Effector CD4-positive, alpha-beta T cell (primary cell): Measurements from ENCODE around the gene CNTRL.
A peak's percentile ranks its signal among the peaks of the same experiment; 100 is the strongest.
"Not testable (repeated sequence)": the region's sequence is repeated elsewhere in the genome, so short reads cannot be mapped to it uniquely, and the experiment has no call there.

ENCODE experiments used
- DNase-seq: peaks from one replicate; pipeline ENCODE4 v3.0.0-alpha.2; 2020

CNTRL gene

DNA sequence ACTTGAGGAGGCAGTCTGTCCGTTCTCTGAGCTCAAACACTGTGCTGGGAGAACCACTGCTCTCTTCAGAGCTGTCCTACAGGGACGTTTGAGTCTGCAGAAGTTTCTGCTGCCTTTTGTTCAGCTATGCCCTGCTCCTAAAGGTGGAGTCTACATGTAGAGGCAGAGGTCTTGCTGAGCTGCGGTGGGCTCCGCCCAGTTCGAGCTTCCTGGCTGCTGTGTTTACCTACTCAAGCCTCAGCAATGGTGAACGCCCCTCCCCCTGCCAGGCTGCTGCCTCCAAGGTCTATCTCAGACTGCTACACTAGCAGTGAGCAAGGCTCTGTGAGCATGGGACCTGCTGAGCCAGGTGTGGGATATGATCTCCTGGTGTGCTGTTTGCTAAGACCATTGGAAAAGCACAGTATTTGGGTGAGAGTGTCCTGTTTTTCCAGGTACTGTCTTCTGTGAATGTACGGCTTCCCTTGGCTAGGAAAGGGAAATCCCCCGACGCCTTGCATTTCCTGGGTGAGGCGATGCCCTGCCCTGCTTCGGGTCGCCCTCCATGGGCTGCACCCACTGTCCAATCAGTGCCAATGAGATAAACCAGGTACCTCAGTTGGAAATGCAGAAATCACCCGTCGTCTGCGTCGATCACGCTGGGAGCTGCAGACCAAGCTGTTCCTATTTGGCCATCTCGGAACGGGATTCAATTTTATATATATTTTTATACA is 58.5 kb downstream of the CNTRL start:
- peak; percentile 68 for DNase-seq

GRCh38 chr9:121135642-121136041 is 60.9 kb downstream of the CNTRL start:
- no peak for DNase-seq

DNA sequence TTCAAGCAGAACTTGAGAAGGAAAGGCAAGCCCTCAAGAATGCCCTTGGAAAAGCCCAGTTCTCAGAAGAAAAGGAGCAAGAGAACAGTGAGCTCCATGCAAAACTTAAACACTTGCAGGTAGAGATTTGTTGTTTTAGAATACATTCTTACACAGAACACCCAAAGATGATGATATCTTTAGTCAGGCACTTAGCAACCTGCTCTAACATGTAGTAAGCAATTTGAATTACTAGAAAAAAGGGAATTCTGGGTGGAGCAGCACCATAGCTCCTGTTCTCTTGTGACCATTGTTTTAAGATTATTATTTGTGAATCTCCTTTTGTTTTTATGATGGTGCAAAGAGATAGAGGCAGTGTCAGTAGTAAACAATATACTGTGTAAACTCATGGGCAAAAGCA is 63.8 kb downstream of the CNTRL start:
- DNase-seq = no peak

- no peak for DNase-seq
These were observed 64.2 kb downstream of the CNTRL start for GRCh38 chr9:121138973-121139372.

GRCh38 chr9:121140162-121140561 is 65.4 kb downstream of the CNTRL start:
- no peak for DNase-seq

GRCh38 chr9:121141306-121141705 is 66.6 kb downstream of the CNTRL start:
- DNase-seq = no peak

- no peak for DNase-seq
These were observed 67.0 kb downstream of the CNTRL start for GRCh38 chr9:121141706-121142105.

GRCh38 chr9:121143771-121144170 is 69.0 kb downstream of the CNTRL start:
- DNase-seq = no peak

GRCh38 chr9:121144482-121144881 is 69.7 kb downstream of the CNTRL start:
- DNase-seq = no peak

- no peak for DNase-seq
These were observed 75.4 kb downstream of the CNTRL start for GRCh38 chr9:121150188-121150587.

DNA sequence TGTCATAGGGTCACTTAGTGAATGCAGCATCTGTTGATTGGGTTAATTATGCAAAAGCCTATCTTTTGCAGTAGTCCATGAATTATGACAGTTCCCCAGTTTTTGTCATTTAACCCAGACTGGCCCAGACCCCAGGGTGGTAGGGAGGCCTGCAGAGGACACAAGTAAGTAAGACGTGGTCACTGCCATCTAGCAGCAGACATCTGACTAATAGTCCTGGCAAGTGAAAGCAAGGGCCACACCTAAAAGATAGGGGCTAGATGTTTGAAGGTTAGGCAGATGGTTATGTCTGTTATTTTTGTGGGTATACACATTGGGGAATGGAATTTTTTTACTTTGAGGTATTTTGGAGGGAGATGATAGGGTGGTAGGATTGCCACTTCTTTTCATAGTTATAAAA is 78.9 kb downstream of the CNTRL start:
- no peak for DNase-seq

DNA sequence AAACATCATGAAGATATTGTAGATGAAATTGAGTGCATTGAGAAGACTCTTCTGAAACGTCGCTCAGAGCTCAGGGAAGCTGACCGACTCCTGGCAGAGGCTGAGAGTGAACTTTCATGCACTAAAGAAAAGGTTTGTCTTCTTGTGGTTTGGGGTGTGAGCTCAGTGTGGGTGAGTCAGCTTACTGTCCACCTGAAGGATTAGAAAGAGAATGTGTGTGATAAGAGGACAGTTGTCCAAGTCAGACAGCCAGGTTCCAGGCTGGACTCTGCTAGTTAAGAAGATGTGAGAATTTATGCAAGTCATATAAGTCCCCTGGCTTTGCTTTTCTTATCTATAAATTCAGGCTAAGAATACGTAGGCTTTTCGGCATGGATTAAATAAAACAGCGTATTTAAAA is 80.0 kb downstream of the CNTRL start:
- DNase-seq = no peak

DNA sequence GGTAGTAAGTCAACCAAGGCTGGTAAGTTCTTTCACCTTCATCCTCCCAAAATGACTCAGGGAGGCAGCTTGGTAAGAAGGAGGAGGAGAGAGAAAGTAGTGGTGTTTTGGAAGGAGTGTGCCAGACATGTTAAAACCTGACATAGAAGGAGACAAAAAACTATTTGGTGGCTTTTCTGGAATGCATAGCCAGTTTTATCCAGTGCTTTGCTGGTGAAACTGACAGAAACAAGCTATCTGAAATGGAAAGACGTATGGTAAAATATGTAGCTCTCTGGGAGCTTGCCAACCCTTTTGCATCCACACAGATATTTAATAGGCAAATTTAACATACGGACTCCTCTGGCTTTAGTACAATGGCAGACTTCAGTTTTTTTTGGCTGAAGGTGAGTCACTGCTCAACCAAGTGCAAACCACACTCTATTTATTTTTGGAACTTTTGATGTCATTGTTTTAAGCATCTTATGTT is 81.5 kb downstream of the CNTRL start:
- no peak for DNase-seq

DNA sequence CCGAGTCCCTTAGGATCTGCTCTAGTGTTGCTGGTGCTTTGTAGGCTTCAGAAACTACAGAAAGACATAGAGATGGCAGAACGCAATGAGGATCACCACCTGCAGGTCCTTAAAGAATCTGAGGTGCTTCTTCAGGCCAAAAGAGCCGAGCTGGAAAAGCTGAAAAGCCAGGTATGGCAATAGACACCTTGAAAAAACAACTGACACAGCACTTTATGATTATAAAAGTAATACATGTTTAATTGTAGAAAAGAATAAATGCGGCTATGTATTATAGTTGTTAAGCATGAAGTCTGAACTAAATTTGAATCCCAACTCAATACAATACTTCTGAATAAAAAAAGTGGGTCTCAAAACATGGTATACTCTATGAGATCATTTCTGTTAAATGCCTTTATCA is 83.2 kb downstream of the CNTRL start:
- DNase-seq = no peak

GRCh38 chr9:121160025-121160424 is 85.3 kb downstream of the CNTRL start:
- no peak for DNase-seq

DNA sequence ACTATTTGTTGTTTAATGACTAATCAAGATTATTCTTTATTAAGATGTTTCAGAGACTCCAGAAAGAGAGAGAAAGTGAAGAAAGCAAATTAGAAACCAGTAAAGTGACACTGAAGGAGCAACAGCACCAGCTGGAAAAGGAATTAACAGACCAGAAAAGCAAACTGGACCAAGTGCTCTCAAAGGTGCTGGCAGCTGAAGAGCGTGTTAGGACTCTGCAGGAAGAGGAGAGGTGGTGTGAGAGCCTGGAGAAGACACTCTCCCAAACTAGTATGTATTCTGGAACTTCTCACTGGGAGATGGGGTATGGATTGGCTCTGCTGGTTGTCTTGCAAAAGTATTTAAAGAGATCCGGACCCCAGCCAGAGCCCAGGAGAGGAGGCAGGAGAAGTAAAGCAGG is 93.3 kb downstream of the CNTRL start:
- no peak for DNase-seq

- DNase-seq = no peak
These were observed 94.4 kb downstream of the CNTRL start for GRCh38 chr9:121169094-121169601.

- no peak for DNase-seq
These were observed 96.5 kb downstream of the CNTRL start for GRCh38 chr9:121171236-121171635.

DNA sequence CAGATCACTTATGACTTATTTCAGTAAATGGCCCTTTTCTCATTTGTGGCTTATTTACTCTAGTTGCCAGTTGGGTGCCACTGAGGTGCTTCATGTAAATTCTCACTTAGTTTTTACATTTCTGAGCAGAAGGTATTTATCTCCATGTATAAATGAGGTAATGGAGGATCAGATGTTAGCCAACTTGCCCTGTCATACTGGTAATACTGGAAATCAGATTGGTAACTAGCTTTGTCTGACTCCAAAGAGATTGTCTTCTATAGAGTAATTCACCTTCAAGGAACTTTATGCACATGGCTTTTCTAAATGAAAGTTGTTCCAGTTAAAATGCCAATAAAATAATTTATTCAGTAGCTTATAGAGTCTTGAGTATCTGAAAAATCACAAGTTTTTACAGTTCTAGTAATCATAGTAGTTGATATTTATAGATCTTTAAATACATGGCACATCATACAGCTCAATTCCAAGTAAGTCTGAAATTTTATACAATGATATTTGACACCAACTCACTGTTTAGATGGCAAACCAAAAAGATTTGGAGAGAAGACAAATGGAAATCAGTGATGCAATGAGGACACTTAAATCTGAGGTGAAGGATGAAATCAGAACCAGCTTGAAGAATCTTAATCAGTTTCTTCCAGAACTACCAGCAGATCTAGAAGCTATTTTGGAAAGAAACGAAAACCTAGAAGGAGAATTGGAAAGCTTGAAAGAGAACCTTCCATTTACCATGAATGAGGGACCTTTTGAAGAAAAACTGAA is 98.2 kb downstream of the CNTRL start:
- DNase-seq = no peak

DNA sequence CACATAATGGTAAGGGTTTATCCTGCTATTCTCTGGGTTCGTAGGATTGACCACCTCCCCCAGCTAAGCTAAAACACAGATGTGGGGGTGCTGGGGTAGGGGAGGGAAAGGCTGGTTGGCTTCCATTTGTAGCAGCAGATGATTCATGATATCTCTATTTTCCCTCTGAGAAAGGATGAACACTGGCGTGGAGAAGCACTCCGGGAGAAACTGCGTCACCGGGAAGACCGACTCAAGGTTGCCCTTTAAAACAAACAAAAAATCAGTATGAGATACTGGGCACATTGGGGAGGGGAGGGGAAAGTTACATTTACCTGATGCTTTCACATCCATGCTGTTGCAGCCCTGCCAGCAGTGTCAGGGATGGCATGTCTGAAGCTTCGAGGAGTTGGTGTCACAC is 98.7 kb downstream of the CNTRL start:
- DNase-seq = no peak

- DNase-seq = no peak
These were observed 104.1 kb downstream of the CNTRL start for GRCh38 chr9:121178676-121179372.

DNA sequence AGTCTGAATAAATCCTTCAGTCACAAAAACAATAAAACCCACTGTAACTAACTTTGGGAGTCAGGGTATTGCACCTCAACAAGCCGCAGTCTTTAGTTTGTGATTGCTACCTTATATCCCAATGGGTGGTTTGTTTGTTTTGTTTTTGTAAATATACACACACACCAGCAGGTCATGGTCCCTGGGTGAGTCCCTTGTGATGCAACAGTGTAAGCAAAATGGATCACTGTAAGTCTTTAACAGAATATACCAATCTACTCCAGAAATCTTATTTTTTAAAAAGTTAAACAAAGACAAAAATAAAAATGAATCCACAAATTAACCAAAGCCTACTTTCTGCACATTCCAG is 104.6 kb downstream of the CNTRL start:
- DNase-seq = not testable (repeated sequence)

DNA sequence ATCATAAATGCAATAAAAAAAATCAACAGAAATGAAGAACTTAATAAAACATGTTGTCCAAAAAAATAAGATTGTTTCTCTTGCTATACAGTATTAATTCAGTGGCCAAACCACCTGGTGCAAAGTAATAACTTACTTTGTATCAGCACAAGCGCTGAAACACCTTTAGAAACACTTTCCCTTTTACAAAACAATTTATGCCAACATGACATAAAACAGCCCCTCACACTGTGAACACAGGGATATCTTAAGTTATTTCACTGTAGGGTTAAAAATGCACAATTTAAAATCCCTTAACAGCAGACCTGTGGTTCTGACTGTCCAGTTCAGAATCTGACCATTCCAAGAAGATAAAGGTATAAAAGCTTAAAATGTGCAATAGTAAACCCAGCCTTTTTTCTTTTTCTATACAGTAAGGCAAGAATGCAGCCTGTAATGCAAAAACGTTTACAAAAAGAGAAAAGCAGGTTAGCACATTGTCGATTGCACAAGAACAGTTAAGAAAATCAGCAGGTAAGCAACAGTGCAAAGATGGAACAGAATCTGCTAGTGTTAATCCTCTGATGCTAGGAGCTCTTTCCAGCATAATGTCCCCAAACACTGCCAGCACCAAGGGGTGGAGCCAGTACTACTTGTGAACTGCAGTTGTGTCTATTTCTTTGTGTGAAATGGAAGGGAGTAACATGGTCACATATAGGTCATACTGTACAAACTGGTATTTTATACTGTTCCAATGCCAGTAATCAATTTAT is 105.4 kb downstream of the CNTRL start:
- no peak for DNase-seq
